ENCODE measurements around the gene ADCY4. TPM values are rescaled to one million over a fixed set of nuclear protein-coding genes. Genes with fewer than 3 reads are reported as not detected.

The ADCY4 gene
- polyA plus RNA-seq, 3 donors: 0.69 to 11.9 (median 0.70) TPM

DNA sequence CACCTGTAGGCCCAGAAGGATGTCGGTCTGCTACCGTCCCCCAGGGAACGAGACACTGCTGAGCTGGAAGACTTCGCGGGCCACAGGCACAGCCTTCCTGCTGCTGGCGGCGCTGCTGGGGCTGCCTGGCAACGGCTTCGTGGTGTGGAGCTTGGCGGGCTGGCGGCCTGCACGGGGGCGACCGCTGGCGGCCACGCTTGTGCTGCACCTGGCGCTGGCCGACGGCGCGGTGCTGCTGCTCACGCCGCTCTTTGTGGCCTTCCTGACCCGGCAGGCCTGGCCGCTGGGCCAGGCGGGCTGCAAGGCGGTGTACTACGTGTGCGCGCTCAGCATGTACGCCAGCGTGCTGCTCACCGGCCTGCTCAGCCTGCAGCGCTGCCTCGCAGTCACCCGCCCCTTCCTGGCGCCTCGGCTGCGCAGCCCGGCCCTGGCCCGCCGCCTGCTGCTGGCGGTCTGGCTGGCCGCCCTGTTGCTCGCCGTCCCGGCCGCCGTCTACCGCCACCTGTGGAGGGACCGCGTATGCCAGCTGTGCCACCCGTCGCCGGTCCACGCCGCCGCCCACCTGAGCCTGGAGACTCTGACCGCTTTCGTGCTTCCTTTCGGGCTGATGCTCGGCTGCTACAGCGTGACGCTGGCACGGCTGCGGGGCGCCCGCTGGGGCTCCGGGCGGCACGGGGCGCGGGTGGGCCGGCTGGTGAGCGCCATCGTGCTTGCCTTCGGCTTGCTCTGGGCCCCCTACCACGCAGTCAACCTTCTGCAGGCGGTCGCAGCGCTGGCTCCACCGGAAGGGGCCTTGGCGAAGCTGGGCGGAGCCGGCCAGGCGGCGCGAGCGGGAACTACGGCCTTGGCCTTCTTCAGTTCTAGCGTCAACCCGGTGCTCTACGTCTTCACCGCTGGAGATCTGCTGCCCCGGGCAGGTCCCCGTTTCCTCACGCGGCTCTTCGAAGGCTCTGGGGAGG, 23.9 kb downstream of the ADCY4 start, which contains the start of gene LTB4R:
Gene LTB4R (plus strand): TSS at position 857 of the 959 bp plus-strand sequence. CDS start 4,150 bp downstream, outside the sequence.
- Histone ChIP-seq H3K9ac (ENCODE audit: insufficient read depth, low read length, poor library complexity, severe bottlenecking) (peak within 1 kb of the TSS; percentile 67), H3K27me3 (ENCODE audit: control insufficient read depth in 2 of 2, insufficient read depth in 2 of 2, low read length in 2 of 2) (no peaks in the 10 kb centered on the region), H3K9me3 (replicated peaks in 1 of 2; ENCODE audit: control insufficient read depth in 1 of 2, insufficient read depth in 1 of 2, low read length in 2 of 2) (no peaks in the 10 kb centered on the region), H3K4me3 (replicated peaks in 1 of 3; ENCODE audit: low read depth in 2 of 3, low read length in 3 of 3) (peak within 1 kb of the TSS; percentile 51 to 84 (median 57)), H2AFZ (ENCODE audit: insufficient read depth, low read depth, low read length, poor library complexity, severe bottlenecking) (peak within 1 kb of the TSS; percentile 80), H4K20me1 (ENCODE audit: insufficient read depth, low read length) (peaks cover 44% of the 10 kb centered on the region), H3K36me3 (replicated peaks in 1 of 2; ENCODE audit: control insufficient read depth in 1 of 2, insufficient read depth in 2 of 2, low read length in 2 of 2) (peaks cover 23 to 33% of the 10 kb centered on the region in 2 donors), H3K79me2 (ENCODE audit: insufficient read depth, low read length) (peaks cover 88% of the 10 kb centered on the region), H3K27ac (ENCODE audit: low read depth in 1 of 2, low read length in 2 of 2) (peak within 1 kb of the TSS; percentile 85 to 89), H3K4me2 (replicated peaks; ENCODE audit: extremely low read depth, low read length, poor library complexity, severe bottlenecking) (peak within 1 kb of the TSS; percentile 93), H3K4me1 (ENCODE audit: control insufficient read depth in 1 of 2, insufficient read depth in 2 of 2, low read length in 2 of 2) (peaks cover 78 to 85% of the 10 kb centered on the region in 2 donors)
- peak; percentile 41 to 68 (median 55) for DNase-seq
- Mint-ChIP-seq H3K27me3 (ENCODE audit: low read depth in 3 of 3) (no peaks in the 10 kb centered on the region), H3K4me1 (peaks cover 81% of the 10 kb centered on the region), H3K36me3 (peaks cover 43 to 52% of the 10 kb centered on the region in 2 donors), H3K4me3 (peak within 1 kb of the TSS; percentile 81 to 95), H3K9me3 (peaks cover 0 to 2% (median 0%) of the 10 kb centered on the region in 7 donors), H3K27ac (peak within 1 kb of the TSS; percentile 95 to 99 (median 98))
- WGBS (ENCODE audit: insufficient coverage): 8% methylated on average over 99 of the region's 99 CpGs
- intact Hi-C loops (cut with micrococcal nuclease): loop anchor here in 1 of 2 donors (5.0 kb wide), 2 partner anchors 34 to 79 kb away; partner anchors contain the start of genes GMPR2 and NEDD8
- TF ChIP-seq, protein P1, sequence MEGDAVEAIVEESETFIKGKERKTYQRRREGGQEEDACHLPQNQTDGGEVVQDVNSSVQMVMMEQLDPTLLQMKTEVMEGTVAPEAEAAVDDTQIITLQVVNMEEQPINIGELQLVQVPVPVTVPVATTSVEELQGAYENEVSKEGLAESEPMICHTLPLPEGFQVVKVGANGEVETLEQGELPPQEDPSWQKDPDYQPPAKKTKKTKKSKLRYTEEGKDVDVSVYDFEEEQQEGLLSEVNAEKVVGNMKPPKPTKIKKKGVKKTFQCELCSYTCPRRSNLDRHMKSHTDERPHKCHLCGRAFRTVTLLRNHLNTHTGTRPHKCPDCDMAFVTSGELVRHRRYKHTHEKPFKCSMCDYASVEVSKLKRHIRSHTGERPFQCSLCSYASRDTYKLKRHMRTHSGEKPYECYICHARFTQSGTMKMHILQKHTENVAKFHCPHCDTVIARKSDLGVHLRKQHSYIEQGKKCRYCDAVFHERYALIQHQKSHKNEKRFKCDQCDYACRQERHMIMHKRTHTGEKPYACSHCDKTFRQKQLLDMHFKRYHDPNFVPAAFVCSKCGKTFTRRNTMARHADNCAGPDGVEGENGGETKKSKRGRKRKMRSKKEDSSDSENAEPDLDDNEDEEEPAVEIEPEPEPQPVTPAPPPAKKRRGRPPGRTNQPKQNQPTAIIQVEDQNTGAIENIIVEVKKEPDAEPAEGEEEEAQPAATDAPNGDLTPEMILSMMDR (IDR thresholded peaks at IDR 0.05): peak; percentile 45

DNA sequence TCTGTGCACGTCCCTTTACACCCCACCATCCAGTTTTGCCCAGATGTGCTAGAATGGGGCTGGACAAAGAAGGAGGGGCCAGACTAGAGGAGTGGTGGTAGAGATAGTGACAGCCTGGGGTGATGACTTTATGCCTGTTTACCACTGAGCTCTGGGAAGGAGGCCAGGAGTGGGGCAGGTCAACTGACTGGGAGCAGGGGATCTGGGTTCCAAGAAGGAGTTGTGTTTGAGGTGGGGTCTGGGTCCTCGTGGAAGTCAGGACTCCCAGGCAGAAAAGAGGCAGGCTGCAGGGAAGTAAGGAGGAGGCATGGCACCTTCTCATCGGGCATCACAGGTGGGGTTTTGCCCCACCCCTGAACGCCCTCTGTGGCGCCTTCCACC, 24.6 kb downstream of the ADCY4 start:
- H3K4me1 ChIP-seq (ENCODE audit: control insufficient read depth in 1 of 2, insufficient read depth in 2 of 2, low read length in 2 of 2): peaks cover 71 to 78% of the 10 kb centered on the region in 2 donors
- DNase-seq: no peak
- H3K9ac ChIP-seq (ENCODE audit: insufficient read depth, low read length, poor library complexity, severe bottlenecking): peak overlapping the region; percentile 67
- H3K9me3 ChIP-seq (replicated peaks in 1 of 2; ENCODE audit: control insufficient read depth in 1 of 2, insufficient read depth in 1 of 2, low read length in 2 of 2): no peaks in the 10 kb centered on the region
- 3% methylated on average over 4 of the region's 5 CpGs for WGBS (ENCODE audit: insufficient coverage)
- peak overlapping the region; percentile 29 for H2AFZ ChIP-seq (ENCODE audit: insufficient read depth, low read depth, low read length, poor library complexity, severe bottlenecking)
- peak overlapping the region; percentile 93 for H3K4me2 ChIP-seq (replicated peaks; ENCODE audit: extremely low read depth, low read length, poor library complexity, severe bottlenecking)
- H3K27me3 ChIP-seq (ENCODE audit: control insufficient read depth in 2 of 2, insufficient read depth in 2 of 2, low read length in 2 of 2): no peaks in the 10 kb centered on the region
- H3K4me1 Mint-ChIP-seq: peaks cover 74% of the 10 kb centered on the region
- peaks cover 51% of the 10 kb centered on the region for H4K20me1 ChIP-seq (ENCODE audit: insufficient read depth, low read length)
- intact Hi-C loops (cut with micrococcal nuclease): loop anchor here in 1 of 2 donors (5.0 kb wide), 2 partner anchors 33 to 78 kb away; partner anchors contain the start of genes GMPR2 and NEDD8
- no peaks in the 10 kb centered on the region for H3K27me3 Mint-ChIP-seq (ENCODE audit: low read depth in 3 of 3)
- peaks cover 30 to 39% of the 10 kb centered on the region in 2 donors for H3K36me3 ChIP-seq (replicated peaks in 1 of 2; ENCODE audit: control insufficient read depth in 1 of 2, insufficient read depth in 2 of 2, low read length in 2 of 2)
- peak overlapping the region; percentile 78 to 92 (median 89) for H3K27ac Mint-ChIP-seq
- H3K9me3 Mint-ChIP-seq: peaks cover 0 to 2% (median 0%) of the 10 kb centered on the region in 7 donors
- peaks cover 88% of the 10 kb centered on the region for H3K79me2 ChIP-seq (ENCODE audit: insufficient read depth, low read length)
- peak overlapping the region; percentile 56 to 89 for H3K27ac ChIP-seq (ENCODE audit: low read depth in 1 of 2, low read length in 2 of 2)
- peak overlapping the region; percentile 51 to 84 (median 57) for H3K4me3 ChIP-seq (replicated peaks in 1 of 3; ENCODE audit: low read depth in 2 of 3, low read length in 3 of 3)
- TF ChIP-seq, protein P1 (IDR thresholded peaks at IDR 0.05): no peak
- peak overlapping the region; percentile 81 to 95 for H3K4me3 Mint-ChIP-seq
- H3K36me3 Mint-ChIP-seq: peaks cover 45 to 52% of the 10 kb centered on the region in 2 donors

All from CD14-positive monocyte (primary cell).